ENCODE measurements around the gene EDNRA.

Gene EDNRA

GRCh38 chr4:147487616-147488015 is 6.7 kb downstream of the EDNRA start:
- no peak for TF ChIP-seq ZNF274 (IDR thresholded peaks at IDR 0.05; ENCODE audit: low read depth, low read length)
- H3K4me3 ChIP-seq (ENCODE audit: low read length) = no peak overlapping the region

GRCh38 chr4:147488556-147488955 is 7.7 kb downstream of the EDNRA start:
- H3K4me3 ChIP-seq (ENCODE audit: low read length) = no peak overlapping the region
- TF ChIP-seq ZNF274 (IDR thresholded peaks at IDR 0.05; ENCODE audit: low read depth, low read length) = no peak

- no peak for TF ChIP-seq ZNF274 (IDR thresholded peaks at IDR 0.05; ENCODE audit: low read depth, low read length)
- no peak overlapping the region for H3K4me3 ChIP-seq (ENCODE audit: low read length)
These were observed 10.2 kb downstream of the EDNRA start for GRCh38 chr4:147491086-147491485.

GRCh38 chr4:147492306-147492705 is 11.4 kb downstream of the EDNRA start:
- H3K4me3 ChIP-seq (ENCODE audit: low read length) = no peak overlapping the region
- TF ChIP-seq ZNF274 (IDR thresholded peaks at IDR 0.05; ENCODE audit: low read depth, low read length) = no peak

GRCh38 chr4:147492761-147493160 is 11.9 kb downstream of the EDNRA start:
- no peak for TF ChIP-seq ZNF274 (IDR thresholded peaks at IDR 0.05; ENCODE audit: low read depth, low read length)
- no peak overlapping the region for H3K4me3 ChIP-seq (ENCODE audit: low read length)

- TF ChIP-seq ZNF274 (IDR thresholded peaks at IDR 0.05; ENCODE audit: low read depth, low read length) = no peak
- H3K4me3 ChIP-seq (ENCODE audit: low read length) = no peak overlapping the region
These were observed 12.4 kb downstream of the EDNRA start for GRCh38 chr4:147493307-147493706.

- no peak overlapping the region for H3K4me3 ChIP-seq (ENCODE audit: low read length)
- no peak for TF ChIP-seq ZNF274 (IDR thresholded peaks at IDR 0.05; ENCODE audit: low read depth, low read length)
These were observed 13.4 kb downstream of the EDNRA start for GRCh38 chr4:147494301-147494700.

GRCh38 chr4:147496500-147496899 is 15.6 kb downstream of the EDNRA start:
- no peak for TF ChIP-seq ZNF274 (IDR thresholded peaks at IDR 0.05; ENCODE audit: low read depth, low read length)

GRCh38 chr4:147498031-147498660 is 17.2 kb downstream of the EDNRA start:
- H3K4me3 ChIP-seq (ENCODE audit: low read length) = no peak overlapping the region
- TF ChIP-seq ZNF274 (IDR thresholded peaks at IDR 0.05; ENCODE audit: low read depth, low read length) = no peak

More at GRCh38 chr4:147496500-147496899, 15.6 kb downstream of the EDNRA start:
- H3K4me3 ChIP-seq (ENCODE audit: low read length) = no peak overlapping the region

GRCh38 chr4:147508346-147508745 is 27.4 kb downstream of the EDNRA start:
- TF ChIP-seq ZNF274 (IDR thresholded peaks at IDR 0.05; ENCODE audit: low read depth, low read length) = no peak
- H3K4me3 ChIP-seq (ENCODE audit: low read length) = no peak overlapping the region

- no peak for TF ChIP-seq ZNF274 (IDR thresholded peaks at IDR 0.05; ENCODE audit: low read depth, low read length)
- no peak overlapping the region for H3K4me3 ChIP-seq (ENCODE audit: low read length)
These were observed 28.5 kb downstream of the EDNRA start for GRCh38 chr4:147509386-147509785.

GRCh38 chr4:147510962-147511668 is 30.2 kb downstream of the EDNRA start:
- TF ChIP-seq ZNF274 (IDR thresholded peaks at IDR 0.05; ENCODE audit: low read depth, low read length) = no peak
- no peak overlapping the region for H3K4me3 ChIP-seq (ENCODE audit: low read length)

- H3K4me3 ChIP-seq (ENCODE audit: low read length) = no peak overlapping the region
- no peak for TF ChIP-seq ZNF274 (IDR thresholded peaks at IDR 0.05; ENCODE audit: low read depth, low read length)
These were observed 32.2 kb downstream of the EDNRA start for GRCh38 chr4:147513091-147513490.

GRCh38 chr4:147513952-147514351 is 33.1 kb downstream of the EDNRA start:
- H3K4me3 ChIP-seq (ENCODE audit: low read length) = no peak overlapping the region
- TF ChIP-seq ZNF274 (IDR thresholded peaks at IDR 0.05; ENCODE audit: low read depth, low read length) = no peak

GRCh38 chr4:147515220-147515936 is 34.5 kb downstream of the EDNRA start:
- TF ChIP-seq ZNF274 (IDR thresholded peaks at IDR 0.05; ENCODE audit: low read depth, low read length) = no peak
- no peak overlapping the region for H3K4me3 ChIP-seq (ENCODE audit: low read length)

Data from GM08714 (cell line).